Superior temporal gyrus (tissue), 1 donor: ENCODE results near the gene TMEM40.
"Not testable (repeated sequence)": the region's sequence is repeated elsewhere in the genome, so short reads cannot be mapped to it uniquely, and the experiment has no call there.

Source experiments
- DNase-seq: peaks from one replicate; pipeline ENCODE4 v3.0.0-alpha.2; 2016; ENCODE audit errors: extremely low spot score

TMEM40 gene

GRCh38 chr3:12775970-12776369 lies 16.9 kb upstream of the TMEM40 start:
- not testable (repeated sequence) for DNase-seq

GRCh38 chr3:12775226-12775625 lies 16.2 kb upstream of the TMEM40 start:
- no peak for DNase-seq

GRCh38 chr3:12774619-12775018 lies 15.6 kb upstream of the TMEM40 start:
- DNase-seq: no peak

- no peak for DNase-seq
Measured at GRCh38 chr3:12773710-12774086, 14.6 kb upstream of the TMEM40 start.

GRCh38 chr3:12773030-12773709 lies 14.1 kb upstream of the TMEM40 start:
- DNase-seq: no peak

- DNase-seq: no peak
Measured at GRCh38 chr3:12772462-12772861, 13.4 kb upstream of the TMEM40 start.

GRCh38 chr3:12771236-12771635 lies 12.2 kb upstream of the TMEM40 start:
- no peak for DNase-seq

- no peak for DNase-seq
Measured at GRCh38 chr3:12769761-12770160, 10.7 kb upstream of the TMEM40 start.

- no peak for DNase-seq
Measured at GRCh38 chr3:12768579-12769527, 9.8 kb upstream of the TMEM40 start.

GRCh38 chr3:12766541-12766940 lies 7.5 kb upstream of the TMEM40 start:
- no peak for DNase-seq

GRCh38 chr3:12764171-12764776 lies 5.2 kb upstream of the TMEM40 start:
- DNase-seq: no peak

- DNase-seq: no peak
Measured at GRCh38 chr3:12759693-12760565, 870 bp upstream of the TMEM40 start.

GRCh38 chr3:12758025-12758781 lies 856 bp downstream of the TMEM40 start:
- DNase-seq: no peak

GRCh38 chr3:12756635-12757034 lies 2.4 kb downstream of the TMEM40 start:
- no peak for DNase-seq

GRCh38 chr3:12756175-12756574 lies 2.9 kb downstream of the TMEM40 start:
- no peak for DNase-seq

- DNase-seq: no peak
Measured at GRCh38 chr3:12755754-12756153, 3.3 kb downstream of the TMEM40 start.

- no peak for DNase-seq
Measured at GRCh38 chr3:12754313-12754712, 4.7 kb downstream of the TMEM40 start.

GRCh38 chr3:12753275-12754028 lies 5.6 kb downstream of the TMEM40 start:
- no peak for DNase-seq

- no peak for DNase-seq
Measured at GRCh38 chr3:12752809-12753208, 6.2 kb downstream of the TMEM40 start.

- DNase-seq: no peak
Measured at GRCh38 chr3:12752102-12752501, 7.0 kb downstream of the TMEM40 start.
